ENCODE data around the gene C3orf20. TPM values are rescaled to one million over a fixed set of nuclear protein-coding genes. Genes with fewer than 3 reads are reported as not detected.

Gene C3orf20
- total and polyA plus RNA-seq, 7 donors = 0.03 to 0.16 TPM; not detected in 5

- no peak for DNase-seq
- H3K27ac ChIP-seq = peak overlapping the region in 2 of 4 donors; percentile 22 to 46
- 74 to 86% methylated on average over 7 of the region's 7 CpGs for WGBS, 2 donors
Observed at GRCh38 chr3:14804835-14805780, 130.2 kb downstream of the C3orf20 start.

GRCh38 chr3:14805961-14806537, 131.1 kb downstream of the C3orf20 start:
- TF ChIP-seq POLR2A (IDR thresholded peaks at IDR 0.05) (no peak), EP300 (IDR thresholded peaks at IDR 0.05) (no peak), CTCF (IDR thresholded peaks at IDR 0.05) (no peak), POLR2AphosphoS5 (IDR thresholded peaks at IDR 0.05) (no peak)
- no peak overlapping the region for H3K27ac ChIP-seq

More at GRCh38 chr3:14804835-14805780, 130.2 kb downstream of the C3orf20 start:
- H3K4me1 ChIP-seq = peaks cover 0 to 6% (median 2%) of the 10 kb centered on the region in 4 donors
- intact Hi-C loops (cut with DNase I) = no loop called here
- TF ChIP-seq EP300 (IDR thresholded peaks at IDR 0.05) (no peak), CTCF (IDR thresholded peaks at IDR 0.05) (no peak), POLR2AphosphoS5 (IDR thresholded peaks at IDR 0.05) (no peak), POLR2A (IDR thresholded peaks at IDR 0.05) (no peak)
- no peaks in the 10 kb centered on the region for H3K36me3 ChIP-seq
- no peaks in the 10 kb centered on the region for H3K9me3 ChIP-seq
- peaks cover 0 to 18% (median 14%) of the 10 kb centered on the region in 3 donors for H3K27me3 ChIP-seq
- no peak overlapping the region for H3K4me3 ChIP-seq

GRCh38 chr3:14806641-14807263, 131.8 kb downstream of the C3orf20 start:
- Histone ChIP-seq H3K4me3 (no peak overlapping the region), H3K27me3 (peaks cover 9 to 33% (median 24%) of the 10 kb centered on the region in 3 donors), H3K4me1 (peaks cover 0 to 14% (median 9%) of the 10 kb centered on the region in 4 donors), H3K36me3 (no peaks in the 10 kb centered on the region), H3K9me3 (no peaks in the 10 kb centered on the region), H3K27ac (no peak overlapping the region)
- 76 to 81% methylated on average over 8 of the region's 8 CpGs for WGBS, 2 donors
- no peak for TF ChIP-seq EP300 (IDR thresholded peaks at IDR 0.05)
- no peak for TF ChIP-seq CTCF (IDR thresholded peaks at IDR 0.05)
- TF ChIP-seq POLR2AphosphoS5 (IDR thresholded peaks at IDR 0.05) = no peak
- no peak for TF ChIP-seq POLR2A (IDR thresholded peaks at IDR 0.05)
- no peak for DNase-seq
- intact Hi-C loops (cut with DNase I) = no loop called here

More at GRCh38 chr3:14805961-14806537, 131.1 kb downstream of the C3orf20 start:
- H3K9me3 ChIP-seq = no peaks in the 10 kb centered on the region
- no peak for DNase-seq
- H3K4me1 ChIP-seq = peaks cover 0 to 13% (median 8%) of the 10 kb centered on the region in 4 donors
- intact Hi-C loops (cut with DNase I) = no loop called here
- no peaks in the 10 kb centered on the region for H3K36me3 ChIP-seq
- 70 to 85% methylated on average over 4 of the region's 4 CpGs for WGBS, 2 donors
- H3K4me3 ChIP-seq = no peak overlapping the region
- H3K27me3 ChIP-seq = peaks cover 4 to 26% (median 18%) of the 10 kb centered on the region in 3 donors

GRCh38 chr3:14808025-14808424, 133.1 kb downstream of the C3orf20 start:
- DNase-seq = no peak
- H3K36me3 ChIP-seq = no peaks in the 10 kb centered on the region
- no peak overlapping the region for H3K27ac ChIP-seq
- peaks cover 9 to 42% (median 29%) of the 10 kb centered on the region in 3 donors for H3K27me3 ChIP-seq
- intact Hi-C loops (cut with DNase I) = no loop called here
- no peak overlapping the region for H3K4me3 ChIP-seq
- TF ChIP-seq CTCF (IDR thresholded peaks at IDR 0.05) = no peak
- no peak for TF ChIP-seq POLR2AphosphoS5 (IDR thresholded peaks at IDR 0.05)
- no peak for TF ChIP-seq EP300 (IDR thresholded peaks at IDR 0.05)
- TF ChIP-seq POLR2A (IDR thresholded peaks at IDR 0.05) = no peak
- H3K9me3 ChIP-seq = no peaks in the 10 kb centered on the region
- peaks cover 0 to 14% (median 9%) of the 10 kb centered on the region in 4 donors for H3K4me1 ChIP-seq

Data from sigmoid colon (tissue), 7 donors.